Upper lobe of left lung (tissue), 4 donors: ENCODE measurements around the gene PCNX2.

Experiments used
- EP300 ChIP-seq, 4 donors: sonication (generic); formaldehyde crosslinking; IDR thresholded peaks; one replicate each; pipeline ENCODE4 v1.5.1; 2017; ENCODE audit warnings: antibody characterized with exemption in 4 of 4, control low read depth in 2 of 4
- POLR2A ChIP-seq, 4 donors: fragments of 450-650 bp; IDR thresholded peaks; one replicate each; pipeline ENCODE4 v1.5.1; 2016 to 2017; ENCODE audit warnings: antibody characterized with exemption in 4 of 4, mild to moderate bottlenecking in 2 of 4
- POLR2AphosphoS5 ChIP-seq, 2 donors: sonication (generic); formaldehyde crosslinking; IDR thresholded peaks; one replicate each; pipeline ENCODE4 v1.5.1; 2017; ENCODE audit warnings: antibody characterized with exemption in 2 of 2
- TF ChIP-seq, protein P1 (sequence below), 6 experiments: fragments of 450-650 bp in 4 of 6; fragments of 200-600 bp in 2 of 6; sonication (generic) in 2 of 6; IDR thresholded peaks; one replicate each; pipeline ENCODE4 v1.5.1; 2016 to 2019; ENCODE audit warnings: antibody characterized with exemption in 6 of 6

- TF ChIP-seq POLR2A (IDR thresholded peaks at IDR 0.05) (peak in 1 of 4 donors; percentile 15), POLR2AphosphoS5 (IDR thresholded peaks at IDR 0.05) (no peak), EP300 (IDR thresholded peaks at IDR 0.05) (no peak)
- TF ChIP-seq, protein P1, sequence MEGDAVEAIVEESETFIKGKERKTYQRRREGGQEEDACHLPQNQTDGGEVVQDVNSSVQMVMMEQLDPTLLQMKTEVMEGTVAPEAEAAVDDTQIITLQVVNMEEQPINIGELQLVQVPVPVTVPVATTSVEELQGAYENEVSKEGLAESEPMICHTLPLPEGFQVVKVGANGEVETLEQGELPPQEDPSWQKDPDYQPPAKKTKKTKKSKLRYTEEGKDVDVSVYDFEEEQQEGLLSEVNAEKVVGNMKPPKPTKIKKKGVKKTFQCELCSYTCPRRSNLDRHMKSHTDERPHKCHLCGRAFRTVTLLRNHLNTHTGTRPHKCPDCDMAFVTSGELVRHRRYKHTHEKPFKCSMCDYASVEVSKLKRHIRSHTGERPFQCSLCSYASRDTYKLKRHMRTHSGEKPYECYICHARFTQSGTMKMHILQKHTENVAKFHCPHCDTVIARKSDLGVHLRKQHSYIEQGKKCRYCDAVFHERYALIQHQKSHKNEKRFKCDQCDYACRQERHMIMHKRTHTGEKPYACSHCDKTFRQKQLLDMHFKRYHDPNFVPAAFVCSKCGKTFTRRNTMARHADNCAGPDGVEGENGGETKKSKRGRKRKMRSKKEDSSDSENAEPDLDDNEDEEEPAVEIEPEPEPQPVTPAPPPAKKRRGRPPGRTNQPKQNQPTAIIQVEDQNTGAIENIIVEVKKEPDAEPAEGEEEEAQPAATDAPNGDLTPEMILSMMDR (IDR thresholded peaks at IDR 0.05): no peak
Measured at GRCh38 chr1:232966663-232967062, 328.9 kb downstream of the PCNX2 start.
